Activated CD8-positive, alpha-beta memory T cell treated with anti-CD3 and anti-CD28 coated beads, Interleukin-2, amount 50 U/mL, for 24 hours (primary cell): Measurements from ENCODE around the gene YY1AP1.
"Not testable (repeated sequence)": the region's sequence is repeated elsewhere in the genome, so short reads cannot be mapped to it uniquely, and the experiment has no call there.

Experiments used
- DNase-seq: peaks from one replicate; pipeline ENCODE4 v3.0.0-alpha.2; 2020; ENCODE audit errors: extremely low read depth

YY1AP1 gene

DNA sequence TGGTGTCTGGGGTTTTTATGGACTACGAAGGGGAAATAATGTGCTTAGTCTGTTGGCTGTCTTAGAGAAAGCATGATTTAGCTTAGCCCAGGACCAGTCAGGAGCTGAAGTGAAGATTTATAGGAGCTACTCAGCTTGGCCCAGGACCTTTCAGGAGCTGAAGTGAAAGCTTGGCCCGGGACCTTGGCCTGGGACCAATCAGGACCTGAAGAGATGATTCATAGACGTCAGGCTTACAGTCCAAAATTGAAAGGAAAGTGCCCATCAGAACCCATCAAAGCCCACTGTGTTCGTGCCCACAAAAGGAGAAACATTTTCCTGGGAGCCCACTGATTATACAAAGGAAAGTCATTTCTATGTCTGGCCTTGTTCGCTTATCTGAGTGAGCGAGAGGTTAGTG, 42.9 kb downstream of the YY1AP1 start:
- no peak for DNase-seq

DNA sequence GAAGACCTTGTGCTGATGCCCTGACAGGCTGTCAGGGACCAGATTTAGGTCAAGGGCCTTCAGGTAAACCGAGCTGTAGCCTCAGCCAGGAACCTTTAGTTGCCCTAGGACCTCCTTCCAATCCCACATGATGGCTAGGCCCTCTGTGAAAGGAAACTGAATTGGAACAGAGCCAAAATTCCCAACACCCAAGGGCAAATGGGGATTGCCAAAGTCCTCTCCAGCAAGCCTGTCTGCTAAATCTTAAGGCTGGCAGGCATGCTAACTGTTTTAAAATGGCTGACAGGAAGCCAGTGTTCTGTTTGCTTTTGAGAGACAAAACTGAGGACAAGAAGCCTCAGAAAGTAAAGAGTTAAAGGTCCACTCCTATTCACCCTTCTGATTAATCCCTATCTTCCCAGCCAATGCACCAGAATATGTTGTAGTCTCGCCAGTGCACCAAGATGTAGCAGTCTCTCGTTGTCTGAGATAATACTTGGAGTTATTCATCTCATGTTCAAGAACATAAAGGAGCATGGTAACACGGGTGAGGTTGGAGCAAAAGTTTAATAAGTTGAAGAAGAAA, 43.5 kb downstream of the YY1AP1 start:
- no peak for DNase-seq

DNA sequence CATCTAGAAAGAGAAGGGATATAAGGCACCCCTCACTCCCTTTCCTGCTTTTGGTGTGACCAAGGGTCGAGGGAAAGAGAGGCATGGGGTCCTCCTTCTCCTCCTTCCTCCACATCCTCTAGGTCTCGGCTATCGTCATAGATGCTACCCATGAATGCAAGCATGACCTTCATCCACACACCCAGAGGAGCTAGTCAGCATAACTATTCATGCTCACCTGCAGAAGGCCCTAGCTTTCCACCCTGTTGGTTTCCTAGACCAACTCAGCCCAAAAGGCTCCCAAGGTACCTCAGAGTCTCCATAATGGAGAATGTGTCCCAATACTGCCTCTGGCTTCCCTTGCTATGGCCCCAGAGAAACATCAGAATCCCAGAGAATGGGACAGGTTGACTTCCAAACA, 45.3 kb downstream of the YY1AP1 start:
- DNase-seq = no peak

DNA sequence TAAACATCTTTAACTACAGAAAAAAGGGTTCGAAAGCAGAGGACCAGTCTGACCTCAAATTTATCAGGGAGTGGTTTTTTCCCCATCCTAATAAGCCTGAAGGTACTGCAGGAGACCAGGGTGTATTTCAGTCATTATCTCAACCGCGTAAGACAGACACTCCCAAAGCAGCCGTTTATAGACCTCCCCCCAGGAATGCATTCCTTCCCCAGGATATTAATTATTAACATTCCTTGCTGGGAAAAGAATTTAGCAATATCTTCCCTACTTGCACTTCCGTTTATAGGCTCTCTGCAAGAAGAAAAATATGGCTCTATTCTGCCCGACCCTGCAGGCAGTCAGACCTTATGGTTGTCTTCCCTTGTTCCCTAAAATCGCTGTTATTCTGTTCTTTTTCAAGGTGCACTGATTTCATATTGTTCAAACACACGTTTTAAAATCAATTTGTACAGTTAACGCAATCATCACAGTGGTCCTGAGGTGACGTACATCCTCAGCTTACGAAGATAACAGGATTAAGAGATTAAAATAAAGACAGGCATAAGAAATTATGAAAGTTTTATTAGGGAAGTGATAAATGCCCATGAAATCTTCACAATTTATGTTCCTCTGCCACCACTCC, 45.9 kb downstream of the YY1AP1 start:
- not testable (repeated sequence) for DNase-seq

DNA sequence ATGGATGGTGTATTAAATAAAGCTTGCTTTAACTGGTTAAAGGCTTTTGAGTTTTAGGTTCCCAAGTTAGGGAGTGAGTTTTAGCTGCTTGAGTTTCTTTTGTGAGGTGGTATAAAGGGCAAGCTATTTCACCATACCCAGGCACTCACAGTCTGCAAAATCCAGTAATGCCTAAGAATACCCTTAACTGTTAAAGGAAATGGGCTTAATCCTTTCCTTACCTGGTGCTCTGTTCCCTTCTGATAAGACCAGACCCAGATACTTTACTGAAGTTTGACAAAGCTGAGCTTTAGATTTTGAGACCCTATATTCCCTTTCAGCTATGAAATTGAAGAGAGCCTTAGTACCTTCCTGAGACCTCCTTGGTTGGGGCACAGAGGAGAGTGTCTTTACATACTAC, 48.2 kb downstream of the YY1AP1 start:
- no peak for DNase-seq

DNA sequence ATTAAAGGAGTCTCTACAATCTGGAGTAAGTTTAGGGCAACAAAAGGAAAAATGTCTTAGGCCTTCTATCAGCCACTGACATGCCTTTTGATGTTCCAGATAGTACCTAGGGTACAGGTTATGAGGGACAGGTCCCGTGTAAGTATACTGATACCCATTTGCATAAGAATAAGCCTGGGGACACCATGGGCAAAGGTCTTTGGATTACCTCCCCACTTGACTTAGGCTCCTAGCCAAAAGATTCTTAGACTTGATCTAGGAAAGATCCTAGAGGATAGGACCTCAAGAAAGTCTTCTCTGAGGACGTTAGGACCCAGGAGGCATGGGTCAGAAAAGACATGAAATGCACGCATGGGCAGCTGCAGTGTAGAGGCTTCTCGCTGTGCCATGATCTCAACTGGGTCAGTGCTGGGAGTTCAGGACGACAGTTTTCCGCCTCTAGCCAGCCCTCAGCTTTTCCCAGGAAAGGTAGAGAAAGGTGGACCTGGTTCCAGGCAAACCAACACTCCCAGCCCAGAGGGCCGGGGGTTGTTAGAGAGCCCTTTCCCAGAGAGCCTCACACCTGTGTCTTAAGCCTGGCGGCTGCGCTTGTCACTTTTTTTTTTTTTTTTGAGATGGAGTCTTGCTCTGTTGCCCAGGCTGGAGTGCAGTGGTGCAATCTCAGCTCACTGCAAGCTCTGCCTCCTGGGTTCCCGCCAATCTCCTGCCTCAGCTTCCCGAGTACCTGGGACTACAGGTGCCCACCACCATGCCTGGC, 52.0 kb downstream of the YY1AP1 start:
- no peak for DNase-seq

GRCh38 chr1:155626428-155626827, 62.1 kb downstream of the YY1AP1 start:
- DNase-seq = not testable (repeated sequence)

GRCh38 chr1:155623357-155623756, 65.2 kb downstream of the YY1AP1 start:
- DNase-seq = no peak

GRCh38 chr1:155622191-155622590, 66.4 kb downstream of the YY1AP1 start:
- no peak for DNase-seq

- DNase-seq = not testable (repeated sequence)
Observed at GRCh38 chr1:155613226-155613625, 75.3 kb downstream of the YY1AP1 start.

GRCh38 chr1:155610257-155610647, 78.3 kb downstream of the YY1AP1 start:
- DNase-seq = not testable (repeated sequence)

GRCh38 chr1:155609515-155610256, 78.9 kb downstream of the YY1AP1 start, which contains the start of gene MSTO1:
Gene MSTO1, plus strand, starts transcription at chr1:155610218. Its CDS starts 31 bp downstream, at chr1:155610249.
- DNase-seq = peak; percentile 97
